Smooth muscle cell (in vitro differentiated cells): ENCODE data around the gene PPIF. TPM values are rescaled to one million over a fixed set of nuclear protein-coding genes. Genes with fewer than 3 reads are reported as not detected.

Experiments used
- DNase-seq: peaks from one replicate; lab custom pipeline; 2025; ENCODE audit not compliant: unreplicated experiment; lab: John Stamatoyannopoulos, UW
- H2AFZ ChIP-seq: fragments of 200-600 bp; sonication (generic); 2 replicates; pipeline ENCODE4 v1.6.0; 2016; ENCODE audit warnings: antibody characterized with exemption, low read depth, mild to moderate bottlenecking
- H3F3A ChIP-seq: fragments of 200-600 bp; sonication (generic); 2 replicates; pipeline ENCODE4 v1.6.0; 2017; ENCODE audit warnings: antibody characterized with exemption, low read depth
- H3K27ac ChIP-seq: fragments of 200-600 bp; sonication (generic); 2 replicates; pipeline ENCODE4 v1.5.1; 2016; ENCODE audit warnings: low read depth, mild to moderate bottlenecking
- H3K27me3 ChIP-seq: fragments of 200-600 bp; sonication (generic); 2 replicates; pipeline ENCODE4 v1.6.1; 2016; ENCODE audit warnings: low read depth, mild to moderate bottlenecking
- H3K36me3 ChIP-seq: fragments of 200-600 bp; sonication (generic); 2 replicates; pipeline ENCODE4 v1.5.1; 2016; ENCODE audit warnings: low read depth
- H3K4me1 ChIP-seq: fragments of 200-600 bp; sonication (generic); 2 replicates; pipeline ENCODE4 v1.5.1; 2016; ENCODE audit warnings: low read depth
- H3K4me2 ChIP-seq: fragments of 200-600 bp; sonication (generic); 2 replicates; pipeline ENCODE4 v1.6.0; 2016; ENCODE audit warnings: mild to moderate bottlenecking
- H3K4me3 ChIP-seq: fragments of 200-600 bp; sonication (generic); 2 replicates; pipeline ENCODE4 v1.5.1; 2016; ENCODE audit warnings: mild to moderate bottlenecking
- H3K79me2 ChIP-seq: fragments of 200-600 bp; sonication (generic); 2 replicates; pipeline ENCODE4 v1.6.0; 2016; ENCODE audit warnings: low read depth, mild to moderate bottlenecking
- H3K9ac ChIP-seq: fragments of 200-600 bp; sonication (generic); 2 replicates; pipeline ENCODE4 v1.6.0; 2016; ENCODE audit warnings: low read depth
- H3K9me3 ChIP-seq: fragments of 200-600 bp; sonication (generic); replicated peaks from 2 replicates; pipeline ENCODE4 v1.5.1; 2016; ENCODE audit warnings: low read depth
- H4K20me1 ChIP-seq: fragments of 200-600 bp; sonication (generic); 2 replicates; pipeline ENCODE4 v1.6.0; 2016; ENCODE audit warnings: low read depth
- CTCF ChIP-seq: fragments of 200-600 bp; sonication (generic); IDR thresholded peaks from 2 replicates; pipeline ENCODE4 v1.5.1; 2017; ENCODE audit warnings: borderline replicate concordance, mild to moderate bottlenecking, antibody characterized with exemption; ENCODE audit not compliant: insufficient read depth, poor library complexity, severe bottlenecking
- WGBS: methylation state at CpG from one replicate; pipeline ENCODE4 v1.1.7; 2016; ENCODE audit warnings: low lambda C conversion rate; 5-methylcytosine and 5-hydroxymethylcytosine counted together
- polyA plus RNA-seq: library from polyadenylated mRNA; unstranded; fragments of >200 nt; fragmentation: Nextera tagmentation; extraction: Ambion mirVana; gene quantifications from 2 replicates; pipeline ENCODE4 v1.2.1, GENCODE V29; 2016
- total RNA-seq: library from RNA; depleted of rRNA; stranded (reverse); fragments of >200 nt; gene quantifications from 2 replicates; pipeline ENCODE4 v1.2.3, GENCODE V29; 2014

The PPIF gene
- total and polyA plus RNA-seq, 2 experiments from 2014 or later = 24.3 to 29.7 TPM

GRCh38 chr10:79382491-79382941 lies 35.2 kb downstream of the PPIF start:
- no peaks in the 10 kb centered on the region for H3K79me2 ChIP-seq
- no peaks in the 10 kb centered on the region for H3K36me3 ChIP-seq
- H3K4me1 ChIP-seq = no peaks in the 10 kb centered on the region
- no peak overlapping the region for H2AFZ ChIP-seq
- no peaks in the 10 kb centered on the region for H3K9me3 ChIP-seq
- H3F3A ChIP-seq = peaks cover 20% of the 10 kb centered on the region
- TF ChIP-seq CTCF = no peak
- H3K27me3 ChIP-seq = no peaks in the 10 kb centered on the region
- no peaks in the 10 kb centered on the region for H4K20me1 ChIP-seq
- 71% methylated on average over 18 of the region's 18 CpGs for WGBS
- peak overlapping the region; percentile 63 for H3K9ac ChIP-seq
- peak overlapping the region; percentile 65 for H3K4me2 ChIP-seq
- no peak overlapping the region for H3K4me3 ChIP-seq
- no peak for DNase-seq
- H3K27ac ChIP-seq = peak overlapping the region; percentile 90

GRCh38 chr10:79383974-79384606 lies 36.8 kb downstream of the PPIF start:
- H3F3A ChIP-seq = peaks cover 20% of the 10 kb centered on the region
- 93% methylated on average over 12 of the region's 12 CpGs for WGBS
- H3K4me1 ChIP-seq = no peaks in the 10 kb centered on the region
- no peak for TF ChIP-seq CTCF
- H3K36me3 ChIP-seq = no peaks in the 10 kb centered on the region
- no peaks in the 10 kb centered on the region for H3K9me3 ChIP-seq
- no peak overlapping the region for H3K9ac ChIP-seq
- no peak overlapping the region for H3K4me3 ChIP-seq
- no peak for DNase-seq
- H3K4me2 ChIP-seq = no peak overlapping the region
- H4K20me1 ChIP-seq = no peaks in the 10 kb centered on the region
- H3K27me3 ChIP-seq = no peaks in the 10 kb centered on the region
- no peak overlapping the region for H2AFZ ChIP-seq
- no peaks in the 10 kb centered on the region for H3K79me2 ChIP-seq
- peak overlapping the region; percentile 90 for H3K27ac ChIP-seq

- Histone ChIP-seq H2AFZ (no peak overlapping the region), H3K27me3 (no peaks in the 10 kb centered on the region), H3K27ac (no peak overlapping the region), H3K9ac (no peak overlapping the region), H3K4me2 (no peak overlapping the region), H3K79me2 (no peaks in the 10 kb centered on the region), H3K4me3 (no peak overlapping the region), H3K4me1 (no peaks in the 10 kb centered on the region), H3K36me3 (no peaks in the 10 kb centered on the region), H3F3A (peaks cover 20% of the 10 kb centered on the region), H3K9me3 (no peaks in the 10 kb centered on the region), H4K20me1 (no peaks in the 10 kb centered on the region)
- no peak for TF ChIP-seq CTCF
- WGBS = 98% methylated on average over 14 of the region's 14 CpGs
- DNase-seq = no peak
Observed at GRCh38 chr10:79384773-79385391, 37.6 kb downstream of the PPIF start.

GRCh38 chr10:79385392-79385795 lies 38.1 kb downstream of the PPIF start:
- WGBS = 94% methylated on average over 9 of the region's 9 CpGs
- H3K4me1 ChIP-seq = no peaks in the 10 kb centered on the region
- no peak overlapping the region for H3K9ac ChIP-seq
- H3K79me2 ChIP-seq = no peaks in the 10 kb centered on the region
- no peaks in the 10 kb centered on the region for H3K27me3 ChIP-seq
- no peaks in the 10 kb centered on the region for H4K20me1 ChIP-seq
- no peak for DNase-seq
- H3K4me2 ChIP-seq = no peak overlapping the region
- H3K9me3 ChIP-seq = no peaks in the 10 kb centered on the region
- no peak for TF ChIP-seq CTCF
- no peak overlapping the region for H2AFZ ChIP-seq
- no peaks in the 10 kb centered on the region for H3K36me3 ChIP-seq
- no peak overlapping the region for H3K27ac ChIP-seq
- no peak overlapping the region for H3K4me3 ChIP-seq
- H3F3A ChIP-seq = peaks cover 19% of the 10 kb centered on the region
